ENCODE measurements around the gene CDKN2A. TPM values are rescaled to one million over a fixed set of nuclear protein-coding genes. Genes with fewer than 3 reads are reported as not detected.

The CDKN2A gene
- polyA plus RNA-seq, 1 donor from 2014 or later = not detected

GRCh38 chr9:21967702-21968101 lies 26.5 kb downstream of the CDKN2A start:
- Histone ChIP-seq H3K4me2 (ENCODE audit: low read length) (no peak overlapping the region), H3K4me3 (ENCODE audit: low read length) (no peak overlapping the region), H3F3A (ENCODE audit: insufficient read depth, low read length, poor library complexity, severe bottlenecking) (no peaks in the 10 kb centered on the region), H3K79me2 (replicated peaks; ENCODE audit: insufficient read depth, low read length) (no peaks in the 10 kb centered on the region), H2AFZ (ENCODE audit: low read depth, low read length) (no peak overlapping the region), H3K9me2 (ENCODE audit: insufficient read depth, low read length) (no peaks in the 10 kb centered on the region), H3K36me3 (ENCODE audit: insufficient read depth, low read length) (no peaks in the 10 kb centered on the region), H3K9me3 (ENCODE audit: low read length) (peaks cover 14% of the 10 kb centered on the region), H3K27me3 (ENCODE audit: insufficient read depth, low read depth, low read length) (peaks cover 100% of the 10 kb centered on the region), H4K20me1 (ENCODE audit: insufficient read depth) (no peaks in the 10 kb centered on the region), H3K9ac (ENCODE audit: low read length) (no peak overlapping the region), H3K27ac (ENCODE audit: low read length) (no peak overlapping the region)
- TF ChIP-seq POLR2AphosphoS5 (IDR thresholded peaks at IDR 0.05) (no peak), EP300 (conservative IDR thresholded peaks at IDR 0.05; ENCODE audit: poor library complexity, severe bottlenecking) (no peak), SMC3 (conservative IDR thresholded peaks at IDR 0.05; ENCODE audit: poor library complexity) (no peak), MXI1 (conservative IDR thresholded peaks at IDR 0.05; ENCODE audit: poor library complexity, severe bottlenecking) (no peak), EZH2 (IDR thresholded peaks at IDR 0.05; ENCODE audit: borderline replicate concordance, insufficient read depth, low read length, poor library complexity, severe bottlenecking) (no peak), RAD21 (conservative IDR thresholded peaks at IDR 0.05) (no peak), REST (IDR thresholded peaks at IDR 0.05; ENCODE audit: borderline replicate concordance) (no peak), TAF1 (IDR thresholded peaks at IDR 0.05; ENCODE audit: low read depth) (no peak), CTCF (IDR thresholded peaks at IDR 0.05; ENCODE audit: poor library complexity, severe bottlenecking) (no peak)

GRCh38 chr9:21967169-21967568 lies 27.0 kb downstream of the CDKN2A start:
- no peaks in the 10 kb centered on the region for H3K36me3 ChIP-seq (ENCODE audit: insufficient read depth, low read length)
- no peak overlapping the region for H3K9ac ChIP-seq (ENCODE audit: low read length)
- H3K4me2 ChIP-seq (ENCODE audit: low read length) = no peak overlapping the region
- peaks cover 96% of the 10 kb centered on the region for H3K27me3 ChIP-seq (ENCODE audit: insufficient read depth, low read depth, low read length)
- TF ChIP-seq POLR2AphosphoS5 (IDR thresholded peaks at IDR 0.05) (no peak), MXI1 (conservative IDR thresholded peaks at IDR 0.05; ENCODE audit: poor library complexity, severe bottlenecking) (no peak), EZH2 (IDR thresholded peaks at IDR 0.05; ENCODE audit: borderline replicate concordance, insufficient read depth, low read length, poor library complexity, severe bottlenecking) (no peak), RAD21 (conservative IDR thresholded peaks at IDR 0.05) (no peak), SMC3 (conservative IDR thresholded peaks at IDR 0.05; ENCODE audit: poor library complexity) (no peak), REST (IDR thresholded peaks at IDR 0.05; ENCODE audit: borderline replicate concordance) (no peak), EP300 (conservative IDR thresholded peaks at IDR 0.05; ENCODE audit: poor library complexity, severe bottlenecking) (no peak), CTCF (IDR thresholded peaks at IDR 0.05; ENCODE audit: poor library complexity, severe bottlenecking) (no peak), TAF1 (IDR thresholded peaks at IDR 0.05; ENCODE audit: low read depth) (no peak)
- H2AFZ ChIP-seq (ENCODE audit: low read depth, low read length) = no peak overlapping the region
- no peaks in the 10 kb centered on the region for H3K79me2 ChIP-seq (replicated peaks; ENCODE audit: insufficient read depth, low read length)
- H3K27ac ChIP-seq (ENCODE audit: low read length) = no peak overlapping the region
- H3K4me3 ChIP-seq (ENCODE audit: low read length) = no peak overlapping the region
- H3F3A ChIP-seq (ENCODE audit: insufficient read depth, low read length, poor library complexity, severe bottlenecking) = no peaks in the 10 kb centered on the region
- H3K9me3 ChIP-seq (ENCODE audit: low read length) = peaks cover 14% of the 10 kb centered on the region
- no peaks in the 10 kb centered on the region for H3K9me2 ChIP-seq (ENCODE audit: insufficient read depth, low read length)
- no peaks in the 10 kb centered on the region for H4K20me1 ChIP-seq (ENCODE audit: insufficient read depth)

Measured in neural cell (in vitro differentiated cells).